Measurements from ENCODE around the gene RHOH.
A peak's percentile ranks its signal among the peaks of the same experiment; 100 is the strongest.

Gene RHOH

GRCh38 chr4:40206426-40206825, 9.6 kb downstream of the RHOH start:
- peak in 1 of 2 donors; percentile 66 for DNase-seq

DNA sequence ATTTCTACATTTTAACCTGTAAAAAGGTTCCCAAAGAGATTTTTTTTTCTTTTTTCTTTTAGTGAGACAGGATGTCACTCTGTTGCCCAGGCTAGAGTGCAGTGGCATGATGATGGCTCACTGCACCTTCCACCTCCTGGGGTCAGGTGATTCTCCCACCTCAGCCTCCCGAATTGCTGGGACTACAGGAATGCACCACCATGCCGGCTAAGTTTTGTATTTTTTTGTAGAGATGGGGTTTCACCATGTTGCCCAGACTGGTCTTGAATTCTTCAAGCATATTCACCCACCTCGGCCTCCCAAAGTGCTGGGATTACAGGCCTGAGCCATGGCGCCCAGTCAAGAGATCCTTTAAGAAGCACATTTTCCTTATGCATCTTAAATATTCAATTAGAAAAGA, 12.6 kb downstream of the RHOH start:
- no peak for DNase-seq

GRCh38 chr4:40210776-40211175, 13.9 kb downstream of the RHOH start:
- DNase-seq: no peak

GRCh38 chr4:40211224-40212185, 14.7 kb downstream of the RHOH start:
- DNase-seq: no peak

- no peak for DNase-seq
Measured at GRCh38 chr4:40212674-40213527, 16.1 kb downstream of the RHOH start.

DNA sequence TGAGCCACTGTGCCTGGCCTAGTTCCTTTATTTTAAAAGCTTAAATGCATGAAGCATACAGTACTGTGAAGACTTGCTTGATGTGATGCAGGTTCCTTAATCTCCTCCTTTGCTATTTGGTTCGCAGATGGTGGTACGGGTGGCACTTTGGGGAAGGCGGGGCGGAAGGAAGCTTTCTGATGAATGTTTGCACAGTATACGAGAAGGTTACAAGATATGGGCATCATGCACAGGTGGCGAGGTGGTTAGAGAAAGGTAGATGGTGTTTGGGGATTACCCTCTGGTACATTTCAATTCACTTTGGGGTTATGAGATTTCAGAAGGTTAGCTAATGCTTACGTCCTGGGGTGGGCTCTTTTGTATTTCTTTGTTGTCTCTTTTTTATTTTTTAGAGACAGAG, 17.2 kb downstream of the RHOH start:
- DNase-seq: peak; percentile 78 to 83

DNA sequence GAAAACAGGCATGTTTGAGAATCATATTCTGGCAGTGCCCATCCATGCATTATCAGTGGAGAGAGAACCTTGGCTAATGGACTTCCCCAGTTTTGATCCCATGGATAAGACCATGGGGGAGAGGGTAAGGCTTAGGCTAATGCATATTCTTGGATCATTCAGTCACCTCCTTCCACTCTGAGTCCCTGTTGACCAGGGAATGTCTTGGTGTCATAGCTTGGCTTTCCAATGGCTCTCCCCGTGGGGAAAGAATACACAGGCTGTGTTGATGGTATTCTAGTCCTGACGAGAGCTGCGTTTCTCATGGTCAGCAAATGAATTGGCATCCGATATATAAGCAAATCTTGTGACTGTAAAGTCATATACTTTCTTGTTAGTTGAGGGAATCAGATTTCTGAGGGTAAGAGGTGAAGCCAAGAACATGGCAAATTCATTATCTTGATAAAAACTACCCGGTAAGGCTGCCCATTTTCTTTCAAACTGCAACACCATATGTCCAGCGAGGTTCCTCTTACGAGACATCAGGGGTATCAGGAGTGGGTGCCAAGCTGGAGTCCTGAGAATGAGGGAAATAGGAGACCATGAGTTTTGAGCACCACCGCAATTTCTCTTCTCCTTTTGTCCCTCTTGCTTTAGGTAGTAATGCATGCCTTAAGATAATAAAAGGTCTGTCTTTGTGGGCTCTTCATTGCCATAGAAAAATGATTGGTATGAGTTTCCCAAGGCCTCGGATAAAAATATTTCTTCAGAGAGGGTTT, 18.0 kb downstream of the RHOH start:
- no peak for DNase-seq

- no peak for DNase-seq
Measured at GRCh38 chr4:40216622-40217366, 20.0 kb downstream of the RHOH start.

GRCh38 chr4:40221744-40222143, 24.9 kb downstream of the RHOH start:
- DNase-seq: no peak

GRCh38 chr4:40223343-40223742, 26.5 kb downstream of the RHOH start:
- no peak for DNase-seq

DNA sequence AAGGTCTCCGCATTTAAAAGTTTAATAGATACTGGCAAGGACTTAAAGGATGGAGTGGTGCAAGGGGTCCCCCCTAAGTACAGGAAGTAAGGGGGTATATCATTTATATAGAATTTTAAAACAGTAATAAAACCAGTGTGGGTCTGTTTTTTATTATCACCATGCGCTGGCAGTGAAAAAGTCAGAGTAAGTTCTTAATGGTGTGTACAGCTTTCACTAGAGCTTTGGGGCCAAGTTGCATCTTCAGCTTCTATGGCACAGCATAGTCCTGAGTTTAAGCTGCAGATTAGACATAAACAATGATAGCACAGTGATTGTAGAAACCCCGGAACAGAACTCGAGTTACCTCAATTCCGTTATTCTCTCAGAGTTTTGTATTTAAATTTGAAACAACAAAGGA, 27.6 kb downstream of the RHOH start:
- DNase-seq: no peak

- DNase-seq: peak in 1 of 2 donors; percentile 45
Measured at GRCh38 chr4:40225497-40225896, 28.7 kb downstream of the RHOH start.

DNA sequence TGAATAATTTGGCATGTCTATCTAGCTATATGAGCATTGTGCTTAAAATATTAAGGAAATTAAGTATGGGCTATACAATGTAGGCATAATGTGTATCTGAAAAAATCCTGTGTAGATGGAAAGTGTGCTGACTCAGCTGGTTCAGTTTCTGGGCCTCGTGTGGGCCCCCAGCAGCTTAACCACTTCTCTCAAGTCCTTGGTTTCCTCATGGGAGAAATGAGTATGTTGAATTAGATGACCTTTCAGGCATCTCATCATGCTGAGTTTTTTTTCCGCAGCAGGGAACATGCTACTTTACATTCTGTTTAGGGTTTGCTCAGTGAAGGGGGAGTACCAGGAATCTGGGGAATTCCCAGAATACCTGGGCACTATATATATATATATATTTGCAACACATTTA, 30.5 kb downstream of the RHOH start:
- peak in 1 of 2 donors; percentile 64 for DNase-seq

DNA sequence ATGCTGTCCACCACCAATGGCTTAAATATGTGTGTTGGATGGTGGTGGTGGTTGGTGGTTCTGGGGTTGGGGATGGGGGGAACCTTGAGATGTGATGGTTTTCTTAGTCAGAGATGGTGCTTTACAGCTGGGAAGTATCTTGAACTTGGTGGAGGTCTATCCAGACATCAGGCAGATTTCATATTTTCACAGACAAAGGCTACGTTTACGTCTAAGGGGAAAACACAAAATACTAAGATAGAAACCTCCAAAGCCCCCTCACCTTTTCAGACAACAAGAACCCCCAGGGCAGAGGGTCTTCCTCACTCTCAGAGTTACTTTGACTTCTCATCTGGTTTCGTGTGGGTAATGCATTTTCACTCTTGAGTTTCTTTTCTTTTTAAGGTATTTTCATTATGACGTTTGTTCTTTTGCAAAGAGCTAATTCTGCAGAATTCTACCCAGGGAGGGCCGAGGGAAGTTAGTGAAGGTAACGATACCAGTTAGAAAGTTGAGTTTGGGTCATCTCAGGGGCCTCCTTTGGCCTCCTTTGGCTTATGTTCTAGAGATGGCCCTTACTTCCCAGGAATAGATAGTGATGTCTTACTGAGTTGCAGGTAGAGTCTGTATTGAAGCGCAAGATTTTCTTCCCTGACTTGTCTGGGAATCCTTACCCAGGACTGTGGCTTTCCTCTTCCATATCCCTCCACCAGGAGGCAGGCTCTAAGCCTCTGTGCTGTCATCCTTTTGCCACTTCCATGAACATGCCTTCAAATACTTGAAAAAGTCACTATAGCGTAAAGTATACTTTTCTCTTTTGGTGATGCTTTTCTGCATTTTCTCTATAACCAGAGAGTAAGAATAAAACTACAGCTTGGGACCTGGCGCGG, 31.9 kb downstream of the RHOH start:
- DNase-seq: peak in 1 of 2 donors; percentile 72

- DNase-seq: no peak
Measured at GRCh38 chr4:40231316-40231863, 34.6 kb downstream of the RHOH start.

DNA sequence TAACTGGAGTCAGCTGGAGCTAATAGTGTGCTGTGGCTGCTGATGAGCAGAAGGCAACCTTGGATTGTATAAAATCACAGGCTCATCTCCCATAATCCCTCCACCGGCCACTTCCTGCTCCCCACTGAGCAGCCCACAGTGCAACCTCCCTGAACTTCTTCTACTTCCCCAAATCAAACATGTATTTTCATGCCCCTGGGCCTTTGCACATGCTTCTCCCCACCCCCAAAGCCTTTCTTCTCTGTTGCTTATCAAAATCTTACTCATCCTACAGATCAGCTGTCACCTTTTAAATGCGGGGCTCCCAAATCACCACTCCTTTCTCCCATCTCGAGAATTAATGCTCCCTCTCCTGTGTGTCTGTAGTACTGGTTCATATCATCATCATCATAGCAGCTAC, 35.8 kb downstream of the RHOH start:
- no peak for DNase-seq

DNA sequence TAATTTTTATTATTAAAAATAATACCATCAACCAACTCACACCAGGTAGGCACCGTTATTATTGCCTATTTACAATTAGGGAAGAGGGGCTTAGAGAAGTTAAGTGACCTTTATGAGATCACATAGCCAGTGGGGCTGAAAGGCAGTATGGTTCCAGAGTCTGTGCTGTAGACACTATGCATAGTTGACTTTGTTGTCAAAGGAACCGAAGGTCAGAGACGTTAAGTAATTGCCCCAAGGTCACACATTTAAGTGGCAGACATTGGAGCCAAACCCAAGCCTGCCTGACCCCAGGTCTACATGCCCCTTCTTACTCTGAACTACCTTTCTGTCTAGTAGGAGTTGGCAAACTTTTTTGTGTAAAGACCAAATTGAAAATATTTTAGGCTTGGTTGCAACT, 36.4 kb downstream of the RHOH start:
- DNase-seq: no peak

GRCh38 chr4:40234519-40235039, 37.7 kb downstream of the RHOH start:
- no peak for DNase-seq

- DNase-seq: peak in 1 of 2 donors; percentile 49
Measured at GRCh38 chr4:40238008-40238699, 41.3 kb downstream of the RHOH start.
